Occipital lobe (tissue), 3 donors: ENCODE results near the gene DHX8. TPM values are rescaled to one million over a fixed set of nuclear protein-coding genes. Genes with fewer than 3 reads are reported as not detected.

Experiments
- DNase-seq: peaks from one replicate; lab custom pipeline; 2025; lab: John Stamatoyannopoulos, UW
- small RNA-seq: library from RNA; depleted of rRNA; stranded (forward); fragments of <200 nt; gene quantifications from one replicate; pipeline ENCODE3, GENCODE V24; 2014
- total RNA-seq: library from RNA; depleted of rRNA; stranded (reverse); fragments of >200 nt; gene quantifications from one replicate; pipeline ENCODE4 v1.2.3, GENCODE V29; 2014

DHX8 gene
- total RNA-seq, 1 donor from 2014 or later, result 36.3 TPM

DNA sequence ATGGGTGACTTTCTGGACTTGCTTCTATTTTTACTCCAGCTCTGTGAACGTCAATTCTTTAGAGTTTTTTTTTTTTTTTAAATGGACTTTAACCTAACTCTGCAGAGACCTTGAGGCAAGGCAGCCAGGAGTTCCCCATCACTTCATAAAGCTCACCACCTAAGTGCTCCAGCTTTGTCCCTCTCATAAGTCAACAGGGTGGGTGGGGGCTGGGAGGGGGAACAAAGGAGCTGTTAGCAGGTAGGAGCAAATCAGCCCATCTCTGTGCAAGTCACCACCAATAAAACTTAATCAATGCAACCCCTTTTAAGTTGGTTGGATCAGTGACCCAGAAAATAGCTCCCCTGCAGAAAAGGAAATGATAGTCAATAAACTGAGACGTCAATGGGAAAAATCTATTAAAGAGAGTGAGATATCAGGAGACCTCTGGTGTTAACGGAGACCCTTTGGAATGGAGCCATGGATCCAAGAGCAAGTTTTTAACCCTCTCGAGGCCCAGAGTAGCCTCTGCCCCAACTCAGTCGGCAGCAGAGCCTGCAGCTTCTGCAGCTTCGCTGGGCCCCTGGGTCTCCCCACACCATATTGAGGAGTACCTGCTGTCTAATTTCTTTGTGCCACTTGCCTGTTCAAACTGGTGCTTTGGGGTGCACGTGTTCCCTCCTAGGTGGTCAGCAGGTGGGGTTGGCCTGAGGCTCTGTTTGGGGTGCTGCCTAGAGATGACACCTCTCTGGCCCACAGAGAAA is 90.0 kb downstream of the DHX8 start:
- no peak for DNase-seq

DNA sequence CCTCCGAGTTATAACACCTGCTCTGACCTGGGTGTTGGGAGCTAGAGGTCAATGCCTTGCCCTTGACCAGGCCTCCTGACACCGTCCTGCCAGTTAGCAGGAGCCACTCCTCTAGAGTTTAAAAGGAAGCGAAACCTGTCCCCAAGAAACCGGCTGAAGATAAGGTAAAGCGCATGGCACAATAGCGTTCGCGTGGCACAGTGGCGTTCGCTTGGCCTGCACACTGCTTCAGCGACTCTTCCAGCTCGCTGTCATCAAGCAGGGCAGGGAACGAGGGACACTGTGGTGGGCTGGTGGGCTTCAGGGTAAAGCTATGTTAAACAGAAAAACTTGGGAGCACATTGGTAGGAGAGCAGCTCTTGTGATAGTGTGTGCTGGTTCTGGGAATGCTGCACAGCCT is 90.6 kb downstream of the DHX8 start:
- DNase-seq, result no peak

DNA sequence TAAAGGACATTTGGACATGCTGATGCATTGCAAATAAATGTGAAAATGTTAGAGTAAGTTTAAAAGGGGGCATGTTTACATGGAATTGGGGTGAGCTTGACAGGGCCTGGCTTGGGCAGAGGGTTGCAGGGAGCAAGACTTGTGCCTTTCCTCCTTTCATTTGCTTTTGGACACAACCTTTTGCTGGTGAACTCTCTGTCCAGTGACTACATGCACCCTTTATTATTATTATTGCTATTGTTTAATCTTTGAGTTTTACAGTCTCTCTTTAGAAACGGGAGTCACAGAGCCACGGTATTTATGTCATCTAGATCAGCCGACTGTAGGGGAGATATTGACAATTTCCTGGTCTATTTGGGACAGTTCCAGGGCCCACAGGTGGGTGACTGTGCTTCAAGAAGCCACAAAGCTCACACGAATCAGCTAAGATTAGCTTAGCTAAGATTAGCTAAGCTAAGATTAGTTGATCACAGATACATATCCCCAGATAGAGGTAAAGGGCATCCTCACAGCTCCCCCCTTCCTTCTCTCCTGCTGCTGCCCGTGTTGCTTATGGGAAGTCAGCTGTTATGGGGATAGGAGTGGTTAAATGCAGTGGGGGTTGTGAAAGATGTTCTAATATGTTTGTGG is 91.2 kb downstream of the DHX8 start:
- no peak for DNase-seq

Small RNA genes lying within 50 kb of the gene (small RNA-seq; reads per million reads assigned to genes)
- not detected for gene RNU6-406P
- not detected for gene RNU6-971P

Other genes starting within 250 kb of the DHX8 start
- gene RNU2-1, start 250.0 kb upstream of the DHX8 start, total RNA-seq, result not detected
- 46.5 TPM for gene ARL4D, start 85.0 kb upstream of the DHX8 start, total RNA-seq
- 1.4 TPM for gene ETV4, start 62.4 kb downstream of the DHX8 start, total RNA-seq
- not detected for gene MEOX1, start 177.9 kb downstream of the DHX8 start, total RNA-seq